Measurements from ENCODE around the gene GTPBP1.

Gene GTPBP1

DNA sequence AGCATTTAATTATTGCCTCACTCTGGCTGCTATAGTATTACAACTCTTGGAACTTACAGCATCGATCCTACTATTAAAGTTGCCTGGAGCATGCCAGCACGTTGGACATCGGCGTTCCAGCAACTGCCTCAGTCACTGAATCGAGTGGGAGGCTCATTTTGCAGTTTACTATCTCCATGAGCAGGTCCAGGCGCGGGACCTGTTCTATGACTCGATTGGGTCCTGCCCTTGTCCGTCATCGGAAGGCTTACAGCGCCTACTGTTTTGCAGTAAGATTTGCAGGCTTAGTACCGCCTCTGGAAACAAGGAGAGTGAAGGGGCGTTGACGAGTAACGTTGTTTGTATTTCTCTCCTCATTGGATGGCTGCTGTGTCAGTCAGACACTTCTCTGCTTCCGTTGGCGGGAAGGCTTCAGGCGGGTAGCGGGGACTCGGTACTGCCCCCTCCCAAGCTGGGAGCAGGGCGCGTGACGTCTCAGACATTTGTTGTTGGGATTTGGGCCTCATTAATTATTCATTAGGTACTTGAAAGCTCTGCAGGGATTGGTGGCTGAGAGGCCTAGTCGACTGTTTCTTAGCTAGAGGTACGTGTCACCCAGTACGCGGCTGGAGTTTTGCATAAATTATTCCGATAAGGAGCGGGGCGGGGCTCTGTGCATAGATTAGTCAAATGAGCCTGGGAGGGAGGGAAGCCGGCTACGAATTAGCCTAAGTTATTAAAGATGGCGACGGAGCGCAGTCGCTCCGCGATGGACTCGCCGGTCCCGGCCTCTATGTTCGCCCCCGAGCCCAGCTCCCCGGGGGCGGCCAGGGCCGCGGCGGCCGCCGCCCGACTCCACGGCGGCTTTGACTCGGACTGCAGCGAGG, at the start of gene GTPBP1:
TSS of gene GTPBP1 (plus strand) at position 710 of the 866 bp plus-strand sequence. CDS start at position 722, 12 bp downstream.
- peak; percentile 100 for DNase-seq (ENCODE audit: low read depth)

- DNase-seq (ENCODE audit: low read depth): peak; percentile 75
Observed at GRCh38 chr22:38656256-38657044, 49.3 kb upstream of the GTPBP1 start, which contains the start of the genes CBY1 and FAM227A. Gene CBY1 (plus strand): TSS chr22:38656638. CDS start chr22:38668055, 11,417 bp downstream. Gene FAM227A (minus strand): TSS chr22:38656392. CDS start chr22:38650168, 6,224 bp downstream.

DNA sequence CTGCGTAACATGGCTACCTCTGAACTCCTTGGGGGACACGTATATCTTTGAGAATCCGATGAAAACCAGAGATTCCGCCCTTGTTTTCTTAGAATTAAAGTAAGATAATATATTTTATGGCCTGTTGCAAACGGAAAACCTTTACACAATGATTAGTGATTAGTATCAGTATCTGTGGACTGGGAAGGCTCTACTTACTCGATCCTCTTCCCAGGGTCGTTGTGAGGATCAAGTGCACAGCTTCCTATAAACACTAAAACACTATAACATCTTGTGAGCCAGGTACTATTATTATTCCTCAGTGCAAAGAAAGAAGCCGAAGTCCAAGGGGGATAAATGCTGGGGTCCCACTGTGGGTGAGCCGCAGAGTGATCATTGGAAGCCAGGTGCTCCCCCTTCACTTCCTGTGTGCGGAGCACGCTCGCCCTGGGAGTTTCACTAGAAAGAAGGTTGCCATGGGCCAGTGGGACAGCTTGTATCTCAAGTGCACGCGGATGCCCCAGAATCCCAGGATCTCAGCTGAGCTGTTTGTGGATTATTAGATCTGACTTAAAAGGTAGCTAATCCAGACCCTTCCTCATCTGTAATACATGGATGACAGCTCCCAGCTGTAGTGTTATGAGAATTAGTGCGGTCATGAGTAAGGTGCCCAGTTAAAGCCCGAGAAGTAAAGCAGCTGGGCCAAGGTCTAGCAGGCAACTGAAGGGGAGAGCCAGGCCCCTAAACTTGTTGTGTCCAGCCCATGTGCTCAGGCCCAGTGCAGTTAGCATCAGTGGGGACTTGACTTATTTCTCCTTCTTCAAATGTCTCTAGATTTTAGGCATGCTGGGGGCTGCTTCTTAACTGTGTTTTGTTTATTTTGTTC, 48.5 kb upstream of the GTPBP1 start:
- peak; percentile 32 for DNase-seq (ENCODE audit: low read depth)

- DNase-seq (ENCODE audit: low read depth): no peak
Observed at GRCh38 chr22:38674888-38675287, 30.9 kb upstream of the GTPBP1 start.

DNA sequence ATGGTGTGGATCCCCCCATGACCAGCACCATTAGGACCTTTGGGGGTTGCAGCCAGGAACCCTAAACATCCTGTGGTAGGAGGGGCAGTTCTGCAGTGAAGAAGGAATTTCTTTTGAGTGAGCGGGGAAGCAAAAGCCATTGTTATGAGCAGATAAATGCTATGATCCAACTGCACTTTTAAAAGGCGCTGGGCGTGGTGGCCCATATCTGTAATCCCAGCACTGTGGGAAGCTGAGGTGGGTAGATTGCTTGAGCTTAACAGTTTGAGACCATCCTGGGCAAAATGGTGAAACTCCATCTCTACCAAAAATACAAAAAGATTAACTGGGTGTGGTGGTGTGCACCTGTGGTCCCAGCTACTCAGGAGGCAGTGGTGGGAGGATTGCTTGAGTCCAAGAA, 29.9 kb upstream of the GTPBP1 start:
- DNase-seq (ENCODE audit: low read depth): no peak

GRCh38 chr22:38681582-38682335, 24.0 kb upstream of the GTPBP1 start, which contains the start of gene TOMM22:
Gene TOMM22 (plus strand): TSS chr22:38681957. CDS start chr22:38681979, 22 bp downstream.
- DNase-seq (ENCODE audit: low read depth): peak; percentile 83

GRCh38 chr22:38684895-38685294, 20.8 kb upstream of the GTPBP1 start:
- DNase-seq (ENCODE audit: low read depth): no peak

DNA sequence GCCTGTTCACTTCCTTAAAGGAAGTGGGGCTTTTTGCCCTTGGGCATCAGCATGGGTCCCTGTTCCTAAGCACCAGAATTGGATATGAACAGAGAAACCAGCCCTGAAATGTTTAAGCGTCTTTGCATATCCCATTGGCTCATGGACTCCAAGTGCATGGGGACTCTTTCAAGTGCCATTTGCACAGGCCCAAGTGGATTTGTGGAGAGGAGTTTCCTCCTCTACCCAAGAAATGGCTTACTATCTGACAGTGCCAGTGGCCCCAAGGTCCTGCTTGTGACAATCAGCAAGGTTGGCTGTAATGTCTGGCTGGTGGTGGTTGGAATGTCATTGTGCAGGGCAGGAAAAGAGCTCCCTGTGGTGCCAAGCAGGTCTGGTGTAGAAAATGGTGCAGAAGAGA, 20.0 kb upstream of the GTPBP1 start:
- DNase-seq (ENCODE audit: low read depth): no peak

DNA sequence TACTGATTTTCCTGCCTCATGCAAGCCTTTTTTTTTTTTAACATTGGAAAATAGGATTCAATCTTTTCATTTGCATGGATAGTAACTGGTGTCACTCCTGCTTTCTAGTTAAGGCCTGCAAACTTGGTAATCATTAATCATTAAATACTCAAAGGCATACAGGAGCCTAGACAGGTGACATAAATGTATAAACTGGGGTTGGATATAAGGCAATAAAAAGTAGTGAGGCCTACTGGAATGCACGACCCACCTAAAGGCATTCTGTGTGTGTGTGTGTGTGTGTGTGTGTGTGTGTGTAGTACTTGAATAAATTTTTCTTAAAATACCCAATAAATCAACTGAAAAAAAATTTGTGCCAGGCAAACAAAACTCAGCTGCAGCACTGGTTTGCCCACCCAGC, 16.1 kb upstream of the GTPBP1 start:
- no peak for DNase-seq (ENCODE audit: low read depth)

DNA sequence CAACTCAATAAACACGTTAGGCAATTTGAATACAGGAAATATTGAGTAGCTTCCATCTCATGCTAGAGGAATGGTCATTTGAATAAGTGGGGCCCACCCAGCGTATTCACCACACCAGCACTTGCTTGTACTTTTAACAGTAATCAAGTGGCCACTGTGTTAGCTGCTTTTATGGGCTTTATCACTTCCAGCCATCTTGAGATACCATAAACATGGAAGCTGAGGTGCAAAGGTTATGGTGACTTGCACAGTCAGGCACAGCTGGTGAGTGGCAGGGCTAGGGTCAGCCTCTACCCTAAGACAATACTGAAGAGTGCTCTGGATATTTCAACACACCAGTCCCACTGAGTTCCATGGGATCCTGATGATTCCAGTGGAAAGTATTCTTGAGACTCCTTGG, 11.7 kb upstream of the GTPBP1 start:
- no peak for DNase-seq (ENCODE audit: low read depth)

GRCh38 chr22:38694940-38695339, 10.8 kb upstream of the GTPBP1 start:
- DNase-seq (ENCODE audit: low read depth): no peak

DNA sequence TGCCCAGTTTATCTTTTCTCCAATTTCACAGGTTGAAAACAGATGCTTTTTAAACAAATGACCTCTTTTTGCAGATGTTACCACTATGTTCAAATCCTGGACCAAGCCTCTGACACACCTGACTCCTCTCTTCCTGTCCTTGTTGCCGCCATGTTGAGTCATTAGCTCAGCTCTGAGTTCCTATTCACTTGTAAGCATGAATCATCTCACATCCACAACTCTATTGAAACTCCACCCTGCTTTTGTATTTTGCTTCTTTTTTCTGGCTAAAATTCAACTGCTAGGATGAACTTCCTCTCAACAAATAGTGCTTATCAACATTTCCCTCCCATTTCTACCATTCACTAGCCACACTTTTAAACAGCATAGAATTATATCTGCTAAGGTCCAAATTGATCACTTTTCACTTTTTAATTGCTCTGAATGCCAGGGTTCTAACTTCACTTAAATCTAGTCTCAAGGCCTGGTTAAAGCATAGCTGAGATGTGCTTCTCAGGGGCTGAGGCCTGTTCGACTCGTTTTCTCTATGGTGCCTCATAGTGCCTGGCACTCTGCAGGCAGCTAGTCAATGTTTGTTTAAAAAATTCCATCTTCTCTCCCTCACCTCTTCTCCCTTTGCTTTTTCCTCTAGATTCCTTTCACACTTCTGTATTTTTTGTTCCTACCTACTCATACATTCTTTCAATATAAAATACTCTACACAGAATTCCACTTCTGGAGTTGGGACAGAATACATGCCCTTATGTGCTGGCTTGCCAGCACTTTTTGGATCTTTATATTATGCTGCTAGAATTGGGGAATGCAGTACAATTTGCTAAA, 8.9 kb upstream of the GTPBP1 start:
- peak; percentile 77 for DNase-seq (ENCODE audit: low read depth)

DNA sequence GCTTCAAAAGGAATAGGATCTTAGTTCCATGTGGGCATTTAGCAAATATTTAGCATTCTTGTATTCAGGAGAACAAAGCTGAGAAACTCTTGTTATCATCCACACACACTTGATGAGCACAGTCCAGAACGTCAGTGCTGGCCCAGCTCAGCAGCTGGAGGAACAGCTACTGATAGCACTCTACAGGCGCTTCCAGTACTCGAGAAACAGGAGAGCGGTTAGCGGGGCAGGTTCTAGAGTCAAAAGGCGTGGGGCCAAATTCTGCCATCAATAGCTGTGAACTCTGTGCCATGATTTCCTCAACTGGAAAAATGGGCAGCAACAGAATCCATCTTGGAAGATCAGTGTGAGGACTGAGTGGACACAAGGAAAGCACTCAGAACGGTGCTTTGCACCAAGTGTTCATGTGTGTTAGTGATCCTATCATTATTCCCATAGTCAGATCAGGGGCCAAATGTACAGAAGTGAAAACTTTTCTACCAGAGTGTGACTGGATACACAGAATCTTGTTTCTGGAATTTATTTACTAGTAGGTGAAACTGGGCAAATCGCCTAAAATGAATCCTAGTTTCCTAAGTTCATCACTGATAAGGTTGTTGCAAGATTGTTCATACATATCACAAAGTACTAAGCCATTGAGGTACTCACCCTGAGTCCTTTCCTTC, 8.2 kb upstream of the GTPBP1 start:
- peak; percentile 72 for DNase-seq (ENCODE audit: low read depth)

DNA sequence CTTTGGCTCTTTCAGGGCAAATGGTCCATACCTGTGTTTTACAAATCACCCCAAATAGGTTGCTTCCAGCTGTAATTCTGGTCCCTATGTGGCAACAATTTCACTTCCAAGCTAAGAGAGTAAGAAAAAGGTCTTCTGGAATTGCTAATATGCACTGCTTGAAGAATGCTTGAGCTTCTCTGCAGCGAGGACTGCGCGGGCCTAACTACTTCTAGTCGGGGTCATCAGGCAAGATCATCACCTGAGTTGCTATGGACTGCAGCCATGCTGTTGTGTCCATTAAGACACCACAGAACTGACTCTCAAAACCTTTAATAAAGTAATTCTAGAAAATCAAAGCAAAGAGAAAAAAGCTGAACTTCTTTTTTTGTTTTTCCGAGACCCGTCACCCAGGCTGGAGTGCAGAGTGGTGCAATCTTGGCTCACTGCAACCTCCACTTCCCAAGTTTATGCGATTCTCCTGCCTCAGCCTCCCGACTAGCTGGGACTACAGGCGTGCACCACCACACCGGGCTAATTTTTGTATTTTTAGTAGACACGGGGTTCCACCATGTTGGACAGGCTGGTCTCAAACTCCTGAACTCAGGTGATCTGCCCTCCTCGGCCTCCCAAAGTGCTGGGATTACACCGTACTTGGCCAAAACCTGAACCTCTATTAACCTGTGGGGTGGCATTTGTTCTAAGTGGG, 7.2 kb upstream of the GTPBP1 start:
- DNase-seq (ENCODE audit: low read depth): no peak

DNA sequence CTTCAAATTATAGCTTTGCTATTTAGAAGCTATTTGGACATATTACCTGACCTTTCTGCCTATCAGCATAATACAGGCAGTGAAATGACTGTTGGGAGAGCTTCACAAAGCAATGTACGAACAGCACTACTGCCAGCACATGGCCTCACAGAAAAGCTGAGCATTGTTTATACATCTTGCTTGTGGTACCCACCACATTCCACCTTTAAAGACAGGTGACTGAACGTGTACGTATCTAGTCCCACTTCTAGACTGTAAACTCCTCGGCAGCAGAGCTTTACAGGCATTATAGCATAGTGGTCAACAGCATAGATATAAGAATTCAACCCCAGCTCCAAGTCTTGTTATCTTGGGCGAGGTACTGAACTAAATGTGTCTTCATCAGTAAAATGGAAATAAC, 6.6 kb upstream of the GTPBP1 start:
- no peak for DNase-seq (ENCODE audit: low read depth)

- peak; percentile 53 for DNase-seq (ENCODE audit: low read depth)
Observed at GRCh38 chr22:38699784-38700183, 6.0 kb upstream of the GTPBP1 start.

- peak; percentile 54 for DNase-seq (ENCODE audit: low read depth)
Observed at GRCh38 chr22:38700270-38700788, 5.4 kb upstream of the GTPBP1 start.

- DNase-seq (ENCODE audit: low read depth): peak; percentile 89
Observed at GRCh38 chr22:38700789-38701628, 4.7 kb upstream of the GTPBP1 start, which contains the start of gene JOSD1. Gene JOSD1 (minus strand): TSS chr22:38700943. CDS start chr22:38699987, 956 bp downstream.
